ENCODE results near the gene LMOD1.
"Not testable (repeated sequence)": the region's sequence is repeated elsewhere in the genome, so short reads cannot be mapped to it uniquely, and the experiment has no call there.

LMOD1 gene

DNA sequence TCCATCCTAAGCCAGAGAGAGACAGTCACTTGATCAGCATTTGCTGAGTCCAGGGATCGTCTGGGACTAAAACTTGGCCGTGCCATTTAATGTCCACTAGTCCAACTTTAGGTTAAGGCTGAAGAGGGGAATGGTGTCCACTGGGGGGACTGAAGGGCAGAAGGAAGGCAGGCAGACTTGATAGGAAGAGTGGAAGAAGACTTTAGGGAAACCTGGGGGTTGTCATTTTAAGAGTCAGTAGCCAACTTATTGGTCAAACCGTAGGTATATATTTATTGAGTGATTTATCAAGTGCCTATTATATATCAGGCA is 1.3 kb upstream of the LMOD1 start:
- DNase-seq (ENCODE audit: low read depth), result no peak

DNA sequence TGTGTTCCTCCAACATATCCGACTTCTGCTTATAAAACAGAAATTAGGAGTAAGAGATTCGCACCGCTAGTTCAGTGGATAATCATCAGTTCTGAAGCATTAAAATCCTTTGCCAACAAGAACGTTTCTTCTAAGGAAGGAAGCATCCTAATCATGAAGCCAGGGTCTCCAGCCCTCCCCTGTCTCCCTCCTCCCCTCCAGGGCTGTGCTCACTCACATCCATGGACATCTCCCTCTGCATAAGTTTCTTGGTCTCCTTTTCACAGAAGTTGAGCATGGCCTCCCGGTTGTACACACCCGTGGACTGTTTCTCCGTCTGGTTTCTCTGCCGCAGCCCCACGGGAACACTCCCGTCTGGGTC is 505 bp downstream of the LMOD1 start:
- no peak for DNase-seq (ENCODE audit: low read depth)

- no peak for DNase-seq (ENCODE audit: low read depth)
These were observed 1.2 kb downstream of the LMOD1 start for GRCh38 chr1:201945157-201945556.

DNA sequence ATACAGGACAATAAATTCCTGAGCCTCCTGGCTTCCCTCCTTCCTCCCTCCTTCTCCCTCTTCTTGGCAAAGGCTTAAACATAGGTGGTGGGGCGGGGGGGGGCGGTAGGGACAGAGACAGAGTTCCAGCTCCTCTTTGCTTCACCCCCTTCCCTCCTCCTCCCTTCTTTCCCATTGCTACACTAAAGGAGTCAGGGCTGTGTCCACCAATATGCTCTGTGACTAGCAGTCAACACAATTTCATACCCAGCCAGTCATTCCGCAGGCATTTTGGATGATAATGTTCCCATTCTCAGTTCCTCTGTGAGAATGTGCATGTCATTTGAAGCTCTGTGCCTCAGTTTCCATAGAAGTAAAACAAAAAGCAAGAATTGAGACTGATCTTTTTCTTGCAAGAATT is 1.7 kb downstream of the LMOD1 start:
- DNase-seq (ENCODE audit: low read depth), result no peak

- no peak for DNase-seq (ENCODE audit: low read depth)
These were observed 2.3 kb downstream of the LMOD1 start for GRCh38 chr1:201944002-201944401.

DNA sequence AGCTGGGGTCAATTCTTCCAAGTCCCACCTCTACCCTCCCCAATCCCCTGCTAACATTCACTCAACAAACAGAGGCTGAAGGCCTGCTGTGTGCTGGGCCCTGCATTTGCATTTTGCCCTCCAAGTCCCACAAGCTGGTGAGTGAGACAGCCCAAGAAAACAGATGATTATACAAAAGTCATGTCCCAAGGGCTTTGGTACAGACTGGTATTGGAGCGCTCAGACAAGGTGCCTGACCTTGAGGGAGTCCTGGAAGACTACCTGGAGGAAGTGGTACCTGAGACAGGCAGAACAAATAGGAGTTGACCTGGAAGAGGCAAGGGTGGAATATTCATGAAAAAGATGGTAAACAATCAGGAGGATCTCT is 4.2 kb downstream of the LMOD1 start:
- no peak for DNase-seq (ENCODE audit: low read depth)

DNA sequence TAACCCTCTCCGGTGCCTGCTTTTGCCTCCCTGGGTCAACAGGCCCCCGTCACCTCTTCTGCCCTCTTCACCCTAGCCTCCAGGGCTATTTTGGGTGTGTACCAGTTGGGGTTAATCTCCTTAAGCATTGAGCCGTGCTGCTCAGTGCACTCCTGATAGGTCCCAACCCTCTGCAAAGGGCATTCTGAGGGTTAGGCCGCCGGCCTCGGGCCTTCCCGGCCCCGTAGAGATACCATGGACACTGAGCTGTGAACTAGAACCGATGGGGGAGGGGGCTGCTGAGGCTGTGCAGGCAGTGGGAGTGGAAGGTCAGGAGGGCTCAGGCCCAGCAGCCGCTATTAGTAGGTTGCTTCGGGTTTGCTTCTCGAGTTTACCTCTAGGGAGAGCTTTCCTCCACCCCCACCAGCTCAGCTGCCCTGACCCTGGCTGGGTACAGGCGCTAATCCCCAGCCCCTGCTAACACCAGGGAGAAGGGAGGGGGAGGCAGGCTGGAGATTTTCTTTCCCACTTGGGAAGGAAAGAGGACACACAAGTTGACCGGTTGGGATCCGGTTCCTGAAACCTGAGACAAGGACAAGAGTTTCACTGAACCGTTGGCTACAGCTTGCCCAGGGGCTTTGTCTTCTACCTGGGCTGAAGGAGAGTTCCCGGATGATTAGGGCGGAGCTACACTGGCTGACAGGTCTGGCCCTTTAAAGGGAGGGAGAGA is 4.8 kb downstream of the LMOD1 start:
- no peak for DNase-seq (ENCODE audit: low read depth)

GRCh38 chr1:201940316-201940715 is 6.0 kb downstream of the LMOD1 start:
- DNase-seq (ENCODE audit: low read depth), result not testable (repeated sequence)

DNA sequence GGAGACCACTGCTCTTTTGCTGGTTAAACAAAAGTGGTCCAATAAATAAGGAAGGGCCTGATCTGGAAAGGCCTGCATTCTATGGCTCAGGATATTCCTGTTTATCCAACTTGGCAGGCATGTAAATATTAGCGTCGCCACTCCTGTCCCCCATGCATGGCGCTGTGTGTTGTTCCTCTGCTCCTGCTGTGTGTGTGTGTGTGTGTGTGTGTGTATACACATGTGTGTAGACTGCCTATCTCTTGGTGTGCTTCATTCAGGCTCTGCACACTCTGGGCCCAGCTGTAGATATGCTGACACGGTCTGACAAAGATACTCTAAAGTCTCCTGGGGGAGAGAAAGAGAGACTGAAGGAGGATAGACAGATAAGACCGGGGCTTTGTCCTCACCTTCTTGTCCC is 6.8 kb downstream of the LMOD1 start:
- no peak for DNase-seq (ENCODE audit: low read depth)

GRCh38 chr1:201939148-201939547 is 7.2 kb downstream of the LMOD1 start:
- no peak for DNase-seq (ENCODE audit: low read depth)

DNA sequence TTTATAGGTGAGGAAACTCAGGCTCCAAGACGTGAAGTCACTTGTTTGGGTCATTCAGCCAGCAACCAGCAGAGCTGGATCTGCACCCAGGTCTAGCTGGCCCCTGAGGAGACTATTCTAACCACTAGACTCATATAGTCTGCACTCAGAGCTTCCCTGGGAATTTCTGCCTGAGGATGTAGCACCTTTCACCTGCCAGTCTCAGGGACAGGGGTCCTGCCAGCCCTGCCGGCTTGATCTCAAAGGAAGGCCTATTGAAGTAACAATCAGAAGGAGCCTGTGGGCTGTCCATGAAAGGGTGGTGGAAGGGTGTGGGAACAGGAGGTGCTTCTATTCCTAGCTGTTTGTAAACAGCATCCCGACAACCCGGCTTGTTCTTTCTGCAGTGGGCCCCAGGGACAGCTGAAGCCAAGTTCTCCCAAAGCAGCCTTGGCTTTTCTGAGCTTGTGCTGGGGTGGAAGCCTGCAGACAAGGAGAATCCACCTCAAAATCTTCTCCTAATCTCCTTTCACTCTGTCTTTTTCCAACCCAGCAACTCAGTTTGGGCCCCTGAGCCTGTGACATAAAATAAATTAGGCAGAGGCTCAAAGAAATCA is 7.8 kb downstream of the LMOD1 start:
- no peak for DNase-seq (ENCODE audit: low read depth)

- DNase-seq (ENCODE audit: low read depth), result no peak
These were observed 8.6 kb downstream of the LMOD1 start for GRCh38 chr1:201937624-201938213.

DNA sequence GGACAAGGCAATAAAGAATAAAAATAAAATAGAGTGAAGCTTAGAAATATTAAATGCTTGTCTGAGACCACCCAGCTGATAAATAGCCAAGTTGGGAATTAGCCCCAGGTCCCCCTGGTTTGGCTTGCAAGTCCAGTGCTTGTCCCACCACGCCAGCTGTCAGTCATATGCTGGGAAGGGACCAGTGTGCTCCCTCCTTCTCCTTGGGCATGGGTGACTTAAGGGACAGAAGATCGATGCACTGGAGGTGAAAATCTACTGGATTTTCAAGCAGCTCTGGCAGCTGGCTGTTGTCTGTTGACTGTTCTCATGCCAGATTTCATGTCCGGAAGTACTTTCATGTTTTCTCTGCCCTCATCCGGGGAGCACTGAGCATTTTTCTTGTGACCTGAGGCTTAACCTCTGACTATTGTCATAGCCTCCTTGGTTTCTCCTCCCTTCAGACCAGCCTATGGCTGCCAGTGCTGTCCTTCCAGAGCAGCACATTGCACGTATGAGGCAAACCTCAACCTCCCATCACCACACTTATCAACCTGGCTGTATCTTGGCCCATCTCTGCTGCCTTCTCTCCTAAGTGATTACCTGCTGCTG is 12.4 kb downstream of the LMOD1 start:
- no peak for DNase-seq (ENCODE audit: low read depth)

DNA sequence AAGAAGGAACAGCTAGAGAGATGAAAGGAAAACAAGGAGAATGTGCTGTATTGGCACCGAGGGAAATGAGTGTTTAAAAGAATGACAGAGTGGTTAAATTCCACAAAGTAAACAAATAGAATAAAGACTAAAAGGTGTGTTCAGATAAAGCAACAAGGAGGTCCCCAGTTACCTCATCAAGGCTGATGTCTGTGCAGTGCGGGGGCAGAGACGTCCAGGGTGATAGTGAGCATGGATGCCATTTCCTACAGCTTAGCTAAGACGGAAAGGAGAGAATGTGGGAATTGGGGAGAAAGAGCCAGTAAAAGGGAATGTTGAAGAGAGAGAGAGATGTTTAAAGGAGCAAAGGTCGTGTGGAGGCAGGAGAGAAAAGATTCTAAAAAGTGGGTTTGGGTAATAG is 15.5 kb downstream of the LMOD1 start:
- no peak for DNase-seq (ENCODE audit: low read depth)

DNA sequence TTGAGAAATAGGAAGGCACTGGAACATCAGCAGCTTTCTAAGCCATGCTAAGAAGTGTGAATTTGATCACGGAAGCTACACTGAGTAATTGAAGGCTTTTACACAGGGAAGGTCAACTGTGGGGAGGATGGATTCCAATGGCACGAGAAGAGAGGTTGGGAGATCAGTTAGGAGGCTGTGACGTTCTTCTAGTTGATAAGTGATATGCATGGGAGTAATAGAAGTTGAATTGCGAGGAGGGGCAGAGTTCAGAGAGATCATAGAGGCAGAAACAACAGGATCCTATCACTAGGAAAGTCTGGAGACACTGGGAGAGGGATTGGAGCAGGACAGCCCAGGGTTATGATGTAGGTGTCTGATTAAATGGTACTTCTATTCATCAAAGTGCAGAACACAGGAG is 16.2 kb downstream of the LMOD1 start:
- DNase-seq (ENCODE audit: low read depth), result no peak

GRCh38 chr1:201928266-201928665 is 18.1 kb downstream of the LMOD1 start:
- no peak for DNase-seq (ENCODE audit: low read depth)

- DNase-seq (ENCODE audit: low read depth), result no peak
These were observed 20.2 kb downstream of the LMOD1 start for GRCh38 chr1:201925981-201926645.

- no peak for DNase-seq (ENCODE audit: low read depth)
These were observed 21.1 kb downstream of the LMOD1 start for GRCh38 chr1:201925301-201925567.

DNA sequence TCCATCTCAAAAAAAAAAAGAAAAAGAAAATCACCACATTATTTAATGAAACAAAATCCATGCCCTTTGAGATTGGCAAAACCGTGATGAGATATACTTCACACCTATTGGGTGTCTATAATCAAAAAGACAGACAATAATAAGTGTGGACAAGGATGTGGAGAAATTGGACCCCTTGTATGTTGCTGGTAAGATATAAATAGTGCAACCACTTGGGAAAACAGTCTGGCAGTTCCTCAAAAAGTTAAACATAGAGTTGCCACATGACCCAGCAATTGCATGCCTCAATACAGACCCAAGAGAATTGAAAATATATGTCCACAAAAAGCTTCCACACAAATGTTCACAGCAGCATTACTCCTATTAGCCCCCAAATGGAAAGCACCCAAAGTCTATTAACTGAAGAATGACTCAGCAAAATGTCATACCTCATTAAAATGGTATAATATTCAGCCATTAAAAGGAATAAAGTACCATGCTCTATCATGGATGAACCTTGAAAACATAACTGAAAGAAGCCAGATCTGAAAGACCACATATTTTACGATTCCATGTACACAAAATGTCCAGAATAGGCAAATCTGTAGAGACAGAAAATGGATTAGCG is 24.3 kb downstream of the LMOD1 start:
- no peak for DNase-seq (ENCODE audit: low read depth)

- no peak for DNase-seq (ENCODE audit: low read depth)
These were observed 28.0 kb downstream of the LMOD1 start for GRCh38 chr1:201918343-201918742.

DNA sequence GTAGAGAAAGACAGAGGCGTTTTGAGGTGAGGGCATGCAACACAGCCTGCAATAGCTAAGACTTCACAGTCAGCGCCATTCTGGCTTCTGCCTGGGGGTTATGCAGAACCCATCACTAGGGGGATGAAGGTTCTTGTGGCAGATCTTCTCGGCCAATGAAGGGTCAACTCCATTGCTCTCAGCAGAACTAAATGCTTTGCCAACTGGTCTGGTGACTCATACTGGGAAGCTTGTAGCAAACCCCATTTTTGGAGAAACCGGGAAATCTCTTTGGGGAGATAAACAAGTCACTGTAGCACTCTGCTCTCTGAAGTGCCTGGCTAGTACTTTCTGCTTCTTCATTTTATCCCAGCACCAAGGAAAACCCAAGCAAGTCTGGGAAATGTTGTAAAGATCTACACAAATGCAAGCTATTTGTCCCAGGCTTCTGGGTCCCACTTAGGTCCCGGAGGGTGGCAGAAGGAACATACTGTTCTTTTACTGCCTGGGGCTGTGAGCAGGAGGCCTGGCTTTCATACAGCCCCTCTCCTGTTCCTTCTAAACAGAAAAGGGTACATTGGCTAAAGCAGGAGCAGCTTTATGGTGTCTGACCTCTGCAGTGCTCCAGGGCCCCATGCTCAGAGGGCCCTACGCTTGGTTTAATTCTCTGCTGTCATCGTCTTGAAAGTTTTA is 28.9 kb downstream of the LMOD1 start:
- DNase-seq (ENCODE audit: low read depth), result no peak

DNA sequence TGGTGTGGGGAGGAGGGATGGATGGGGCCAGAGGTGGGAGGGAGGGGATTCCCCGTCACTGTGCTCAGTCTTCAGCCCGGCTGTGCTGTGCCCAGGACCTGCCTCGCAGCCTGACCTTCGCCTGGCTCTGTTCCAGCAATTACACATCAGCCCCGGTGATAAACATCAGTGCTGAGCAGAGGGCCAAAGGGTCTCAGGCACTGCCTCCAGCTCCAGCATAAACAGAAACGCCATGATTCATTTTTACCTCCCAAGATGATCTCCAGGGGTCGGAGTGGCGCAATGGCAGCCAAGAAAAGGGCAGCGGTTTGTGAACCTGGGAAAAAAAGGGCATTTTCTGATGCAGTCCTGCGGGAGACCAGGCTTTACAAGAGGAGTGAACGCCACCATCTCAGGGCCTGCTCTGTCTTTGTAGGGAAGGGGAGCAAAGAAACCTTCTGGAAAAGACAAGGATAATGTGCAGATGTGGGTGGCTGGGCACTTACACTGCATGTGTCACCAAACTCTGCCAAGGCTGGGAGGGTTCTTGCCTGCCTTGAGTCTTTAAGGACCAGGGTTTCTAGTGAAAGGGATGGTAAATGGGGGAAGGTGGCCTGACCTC is 29.6 kb downstream of the LMOD1 start:
- DNase-seq (ENCODE audit: low read depth), result no peak

All from activated T-helper 9 cell treated with anti-CD3 and anti-CD28 coated beads, Interleukin-2, amount 50 U/mL, for 16 hours (primary cell).